ENCODE measurements around the gene CORO7.
"Not testable (repeated sequence)": the region's sequence is repeated elsewhere in the genome, so short reads cannot be mapped to it uniquely, and the experiment has no call there.

The CORO7 gene

DNA sequence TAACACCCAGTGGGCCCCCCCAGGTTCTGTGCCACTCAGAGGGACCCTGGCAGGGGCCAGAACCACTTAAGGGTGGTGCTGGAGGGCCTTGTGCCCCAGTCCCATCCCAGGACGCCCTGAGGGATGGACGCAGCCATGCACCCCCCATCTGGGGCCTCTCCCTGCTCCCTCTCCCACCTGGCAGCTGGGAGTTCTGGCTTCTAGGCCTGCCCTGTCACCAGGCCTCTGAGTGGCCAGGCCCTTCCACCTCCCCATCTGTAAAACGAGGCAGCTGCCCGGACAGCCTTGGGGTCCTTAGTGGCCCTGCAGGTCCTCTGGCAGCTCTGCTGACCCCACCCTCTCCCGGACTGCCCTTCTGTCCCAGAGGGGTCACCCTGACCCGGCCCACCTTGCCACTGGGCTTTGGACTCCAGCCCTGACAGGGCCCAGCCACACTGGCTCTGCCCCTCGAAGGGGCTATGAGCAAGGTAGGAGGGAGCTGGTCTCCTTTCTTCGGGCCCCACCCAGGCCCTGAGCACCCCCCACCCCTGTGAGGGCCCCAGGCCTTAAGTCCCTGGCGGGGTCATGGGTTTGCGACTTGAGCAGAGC is 77.6 kb downstream of the CORO7 start:
- TF ChIP-seq, protein P1, sequence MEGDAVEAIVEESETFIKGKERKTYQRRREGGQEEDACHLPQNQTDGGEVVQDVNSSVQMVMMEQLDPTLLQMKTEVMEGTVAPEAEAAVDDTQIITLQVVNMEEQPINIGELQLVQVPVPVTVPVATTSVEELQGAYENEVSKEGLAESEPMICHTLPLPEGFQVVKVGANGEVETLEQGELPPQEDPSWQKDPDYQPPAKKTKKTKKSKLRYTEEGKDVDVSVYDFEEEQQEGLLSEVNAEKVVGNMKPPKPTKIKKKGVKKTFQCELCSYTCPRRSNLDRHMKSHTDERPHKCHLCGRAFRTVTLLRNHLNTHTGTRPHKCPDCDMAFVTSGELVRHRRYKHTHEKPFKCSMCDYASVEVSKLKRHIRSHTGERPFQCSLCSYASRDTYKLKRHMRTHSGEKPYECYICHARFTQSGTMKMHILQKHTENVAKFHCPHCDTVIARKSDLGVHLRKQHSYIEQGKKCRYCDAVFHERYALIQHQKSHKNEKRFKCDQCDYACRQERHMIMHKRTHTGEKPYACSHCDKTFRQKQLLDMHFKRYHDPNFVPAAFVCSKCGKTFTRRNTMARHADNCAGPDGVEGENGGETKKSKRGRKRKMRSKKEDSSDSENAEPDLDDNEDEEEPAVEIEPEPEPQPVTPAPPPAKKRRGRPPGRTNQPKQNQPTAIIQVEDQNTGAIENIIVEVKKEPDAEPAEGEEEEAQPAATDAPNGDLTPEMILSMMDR (IDR thresholded peaks at IDR 0.05; ENCODE audit: control insufficient read depth, extremely low read depth, insufficient read depth): no peak
- H3K4me3 ChIP-seq (ENCODE audit: low read depth, low read length): no peak overlapping the region
- no peak for DNase-seq (ENCODE audit: low read depth)

- TF ChIP-seq, protein P1 (IDR thresholded peaks at IDR 0.05; ENCODE audit: control insufficient read depth, extremely low read depth, insufficient read depth): no peak
- H3K4me3 ChIP-seq (ENCODE audit: low read depth, low read length): no peak overlapping the region
- DNase-seq (ENCODE audit: low read depth): no peak
Observed at GRCh38 chr16:4338125-4338582, 78.2 kb downstream of the CORO7 start.

- no peak overlapping the region for H3K4me3 ChIP-seq (ENCODE audit: low read depth, low read length)
- no peak for DNase-seq (ENCODE audit: low read depth)
- TF ChIP-seq, protein P1 (IDR thresholded peaks at IDR 0.05; ENCODE audit: control insufficient read depth, extremely low read depth, insufficient read depth): no peak
Observed at GRCh38 chr16:4337540-4338088, 78.8 kb downstream of the CORO7 start.

- TF ChIP-seq, protein P1 (IDR thresholded peaks at IDR 0.05; ENCODE audit: control insufficient read depth, extremely low read depth, insufficient read depth): no peak
- no peak overlapping the region for H3K4me3 ChIP-seq (ENCODE audit: low read depth, low read length)
Observed at GRCh38 chr16:4336701-4337539, 79.5 kb downstream of the CORO7 start.

GRCh38 chr16:4334724-4335495 is 81.5 kb downstream of the CORO7 start:
- TF ChIP-seq, protein P1 (IDR thresholded peaks at IDR 0.05; ENCODE audit: control insufficient read depth, extremely low read depth, insufficient read depth): no peak

More at GRCh38 chr16:4336701-4337539, 79.5 kb downstream of the CORO7 start:
- DNase-seq (ENCODE audit: low read depth): no peak

DNA sequence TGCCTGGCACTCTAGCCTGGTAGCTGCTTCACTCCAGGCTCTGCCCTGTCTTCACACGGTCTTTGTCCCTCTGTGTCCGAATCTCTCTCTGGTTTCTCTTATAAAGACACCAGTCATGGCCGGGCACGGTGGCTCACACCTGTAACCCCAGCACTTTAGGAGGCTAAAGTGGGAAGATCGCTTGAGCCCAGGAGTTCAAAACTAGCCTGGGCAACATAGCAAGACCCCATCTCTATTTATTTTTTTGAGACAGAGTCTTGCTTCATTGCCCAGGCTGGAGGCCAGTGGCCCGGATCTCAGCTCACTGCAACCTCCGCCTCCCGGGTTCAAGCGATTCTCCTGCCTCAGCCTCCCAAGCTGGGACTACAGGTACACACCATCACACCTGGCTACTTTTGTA is 82.7 kb downstream of the CORO7 start:
- not testable (repeated sequence) for H3K4me3 ChIP-seq (ENCODE audit: low read depth, low read length); DNase-seq (ENCODE audit: low read depth)

More at GRCh38 chr16:4334724-4335495, 81.5 kb downstream of the CORO7 start:
- no peak for DNase-seq (ENCODE audit: low read depth)
- H3K4me3 ChIP-seq (ENCODE audit: low read depth, low read length): no peak overlapping the region

DNA sequence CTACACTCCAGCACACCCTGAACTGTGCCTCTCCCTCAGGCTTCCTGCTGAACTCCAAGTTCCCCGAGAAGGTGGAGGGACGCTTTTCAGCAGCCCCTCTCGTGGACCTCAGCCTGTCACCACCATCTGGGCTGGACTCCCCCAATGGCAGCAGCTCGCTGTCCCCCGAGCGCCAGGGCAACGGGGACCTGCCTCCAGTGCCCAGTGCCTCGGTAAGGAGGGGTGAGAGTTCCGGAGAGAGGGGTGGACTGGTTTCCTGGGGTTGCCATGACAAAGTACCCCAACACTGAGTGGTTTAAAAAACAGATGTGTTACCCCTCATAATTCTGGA is 83.1 kb downstream of the CORO7 start:
- DNase-seq (ENCODE audit: low read depth): no peak
- TF ChIP-seq, protein P1 (IDR thresholded peaks at IDR 0.05; ENCODE audit: control insufficient read depth, extremely low read depth, insufficient read depth): no peak

More for the DNA sequence above, 83.1 kb downstream of the CORO7 start:
- no peak overlapping the region for H3K4me3 ChIP-seq (ENCODE audit: low read depth, low read length)

Data from LNCaP clone FGC (cell line).